NOMO-1 (cell line): Measurements from ENCODE around the gene AOAH.

Experiments
- DNase-seq, 2 experiments: peaks; one replicate each; lab custom pipeline; 2025; ENCODE audit not compliant: unreplicated experiment in 2 of 2; lab: John Stamatoyannopoulos, UW

AOAH gene

DNA sequence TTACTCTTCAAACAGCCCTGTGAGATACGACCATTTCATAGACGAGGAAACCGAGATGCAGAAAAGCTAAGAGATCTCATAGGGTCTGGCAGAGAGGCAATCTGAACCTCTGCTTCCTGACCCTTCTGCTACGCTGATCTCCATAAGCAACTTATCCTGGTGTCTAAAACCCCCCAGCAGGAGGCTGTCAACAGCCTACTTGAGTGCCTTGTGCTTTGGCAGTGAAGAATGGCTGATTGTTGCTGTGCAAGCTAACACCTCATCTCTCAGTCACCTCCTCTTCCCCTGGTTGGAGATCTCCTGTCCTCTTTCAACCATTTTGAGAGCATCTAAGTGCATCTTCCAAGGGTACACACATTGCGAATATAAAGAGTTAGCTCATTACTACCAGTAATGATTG is 86.2 kb downstream of the AOAH start:
- DNase-seq = no peak

DNA sequence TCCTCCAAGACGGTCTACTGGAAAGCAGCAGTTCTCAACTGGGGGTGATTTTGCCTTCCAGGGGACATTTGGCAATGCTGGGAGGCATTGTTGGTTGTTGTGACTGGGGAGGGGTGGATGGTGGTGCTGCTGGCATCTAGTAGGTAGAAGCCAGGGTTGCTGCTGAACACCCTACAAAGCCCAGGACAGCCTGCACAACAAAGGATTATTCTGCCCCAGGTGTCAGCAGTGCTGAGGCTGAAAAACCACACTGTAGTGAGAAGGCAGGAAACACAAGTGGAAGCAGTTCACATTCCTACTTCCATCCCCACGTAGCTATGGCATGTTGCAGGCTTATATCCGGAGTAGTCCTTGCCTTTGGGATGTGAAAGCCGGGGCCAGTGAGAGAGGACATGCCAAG is 86.9 kb downstream of the AOAH start:
- no peak for DNase-seq

DNA sequence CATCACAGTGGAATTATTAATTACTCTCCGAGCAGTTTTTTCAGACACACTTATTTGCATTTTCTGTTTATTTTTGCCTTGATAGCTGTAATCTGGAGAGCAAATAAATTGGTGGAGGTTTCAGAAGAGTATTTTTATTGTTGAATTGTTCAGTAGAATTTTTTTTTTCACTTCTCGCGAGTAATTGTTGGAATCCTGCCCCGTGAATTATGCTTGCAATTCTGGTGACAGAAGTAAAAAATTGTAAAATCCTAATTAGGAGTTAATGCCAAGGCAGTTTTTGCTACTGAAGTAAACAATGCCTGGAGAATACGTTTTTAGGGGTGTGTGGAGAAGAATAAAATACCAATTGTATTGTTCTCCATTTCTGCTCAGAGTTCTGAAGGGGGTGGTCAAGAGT is 88.2 kb downstream of the AOAH start:
- DNase-seq = no peak

DNA sequence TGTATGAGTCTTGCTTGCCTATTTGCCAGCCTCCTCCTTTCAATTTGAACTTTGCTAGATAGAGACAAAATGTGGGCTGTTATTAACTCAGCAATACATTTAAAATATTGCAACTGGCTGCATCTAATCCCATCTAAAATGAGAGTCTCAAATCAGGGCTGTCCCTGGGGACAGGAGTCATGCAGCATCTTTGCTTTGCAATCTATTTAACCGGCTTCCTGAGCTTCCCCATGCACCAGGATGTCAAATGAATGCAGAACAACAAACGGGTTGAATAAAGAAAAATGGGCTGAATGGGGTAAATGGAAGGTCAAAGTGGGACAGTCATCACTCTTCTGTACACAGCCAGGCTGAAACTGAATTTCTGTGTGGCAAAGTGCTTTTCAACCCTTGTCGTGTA is 89.2 kb downstream of the AOAH start:
- no peak for DNase-seq

DNA sequence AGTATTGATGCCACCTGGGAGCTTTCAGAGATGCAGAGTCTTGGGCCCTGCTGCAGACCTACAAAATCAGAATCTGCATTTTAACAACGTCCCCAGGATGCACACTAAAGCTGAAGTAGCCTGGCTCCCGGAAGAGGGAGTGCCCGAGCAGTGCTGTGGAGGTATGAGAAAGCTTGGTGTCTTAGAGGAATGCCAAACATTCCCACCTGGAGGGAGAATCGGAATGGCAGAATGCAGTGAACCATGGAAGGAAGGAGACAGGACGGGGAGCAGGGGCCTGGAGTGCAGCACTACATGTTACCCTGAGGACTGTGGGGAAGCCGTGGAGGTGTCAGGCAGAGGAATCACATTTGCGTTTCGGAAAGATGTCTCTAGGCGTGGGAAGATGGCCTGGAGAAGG is 90.9 kb downstream of the AOAH start:
- DNase-seq = no peak

DNA sequence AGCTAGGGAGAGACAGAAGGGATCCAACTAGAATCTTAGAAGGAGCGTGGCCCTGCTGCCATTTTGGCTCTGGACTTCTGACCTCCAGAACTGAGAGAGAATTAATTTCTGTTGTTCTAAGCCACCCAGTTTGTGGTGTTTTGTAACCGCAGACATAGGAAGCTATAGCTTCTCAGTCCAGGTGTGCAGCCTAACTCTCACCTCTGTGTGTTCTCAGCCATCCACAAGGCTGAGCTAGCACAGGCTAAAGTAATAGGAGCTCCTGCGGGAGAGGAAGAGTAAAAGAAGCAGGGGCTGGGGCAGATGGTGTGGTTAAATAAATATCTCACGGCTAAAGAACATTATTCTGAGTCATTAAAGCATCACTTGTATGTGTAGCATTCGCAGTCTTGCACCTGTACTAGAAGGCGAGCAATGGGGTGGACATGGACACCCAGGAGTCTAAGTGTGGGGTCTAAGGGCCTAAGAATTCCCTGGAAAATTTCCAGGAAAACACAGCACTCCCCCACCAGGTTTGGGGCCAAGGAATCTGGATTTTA is 94.1 kb downstream of the AOAH start:
- DNase-seq = no peak

DNA sequence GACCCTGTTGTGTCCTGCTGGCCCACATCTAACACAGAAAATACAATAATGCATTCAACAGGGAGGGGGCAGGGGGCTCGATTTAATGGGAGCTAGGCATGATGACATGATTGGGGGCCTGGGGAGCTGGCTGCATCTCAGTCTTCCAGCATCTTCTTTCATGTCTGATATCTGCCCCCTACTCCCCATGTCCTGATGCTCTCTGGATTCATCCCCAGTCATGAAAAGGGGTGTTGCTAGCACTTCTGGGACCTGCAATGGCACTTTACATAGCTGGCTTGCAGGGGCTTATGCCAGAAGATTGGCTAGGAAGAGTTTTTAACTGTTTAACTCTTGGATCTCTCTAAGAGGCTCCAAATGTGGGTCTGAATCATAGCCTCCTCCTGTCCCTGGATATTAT is 94.9 kb downstream of the AOAH start:
- no peak for DNase-seq

DNA sequence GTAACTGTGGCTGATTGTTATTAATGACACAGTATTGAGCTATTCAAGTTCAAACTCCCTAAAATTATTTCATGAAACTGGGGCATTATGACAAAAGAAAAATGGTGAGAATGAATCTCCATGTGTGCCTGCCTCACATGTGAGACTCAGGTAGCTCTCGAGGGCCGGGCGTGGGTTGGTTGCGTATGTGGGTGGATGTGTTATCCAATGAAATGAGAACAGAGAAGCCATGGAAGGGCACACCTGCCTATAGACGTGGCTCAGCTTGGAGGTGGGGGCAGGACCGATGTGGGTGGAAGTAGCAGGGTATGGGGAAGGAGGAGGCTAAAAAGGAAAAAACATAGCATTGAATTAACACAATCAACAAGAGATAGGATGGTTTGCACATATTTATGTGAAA is 96.5 kb downstream of the AOAH start:
- DNase-seq = no peak

DNA sequence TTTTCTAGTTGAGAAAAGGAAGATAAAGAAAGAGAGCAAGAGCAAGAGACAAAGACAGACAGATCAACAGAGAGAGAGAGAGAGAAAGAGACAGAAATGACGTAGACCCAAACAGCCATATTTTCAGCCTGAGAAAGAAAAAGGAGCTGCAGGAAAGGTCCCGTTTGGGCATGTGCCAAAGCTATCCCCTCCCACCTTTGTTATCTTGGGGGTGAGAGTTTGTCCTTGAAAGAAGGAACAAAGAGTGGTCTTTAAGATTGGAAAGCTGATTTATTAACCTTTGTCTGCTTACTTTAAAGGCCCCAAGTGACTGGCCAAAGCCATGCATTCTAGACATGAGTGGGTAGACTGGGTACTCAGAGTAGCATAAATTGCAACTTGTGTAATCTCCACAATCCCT is 98.2 kb downstream of the AOAH start:
- DNase-seq = no peak

DNA sequence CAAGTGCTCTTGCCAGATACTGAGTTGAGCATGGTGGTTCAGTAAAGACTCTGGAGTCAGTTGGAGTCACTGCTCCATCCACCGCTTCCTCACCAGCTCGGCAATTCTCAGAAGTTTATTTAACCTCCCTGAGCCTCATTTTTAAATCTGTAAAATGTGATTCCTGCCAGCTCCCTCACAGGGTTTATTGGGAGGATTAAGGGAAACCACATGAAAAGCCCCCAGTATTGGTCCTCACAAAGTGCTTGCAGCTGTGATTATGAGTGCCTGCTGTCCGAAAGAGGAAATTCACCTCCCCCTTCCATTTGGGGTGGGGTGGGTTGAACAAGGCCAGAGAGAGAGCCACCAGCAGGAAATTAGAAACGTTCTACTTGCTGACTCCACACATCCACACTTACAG is 99.0 kb downstream of the AOAH start:
- DNase-seq = peak in 1 of 2 experiments; percentile 2

DNA sequence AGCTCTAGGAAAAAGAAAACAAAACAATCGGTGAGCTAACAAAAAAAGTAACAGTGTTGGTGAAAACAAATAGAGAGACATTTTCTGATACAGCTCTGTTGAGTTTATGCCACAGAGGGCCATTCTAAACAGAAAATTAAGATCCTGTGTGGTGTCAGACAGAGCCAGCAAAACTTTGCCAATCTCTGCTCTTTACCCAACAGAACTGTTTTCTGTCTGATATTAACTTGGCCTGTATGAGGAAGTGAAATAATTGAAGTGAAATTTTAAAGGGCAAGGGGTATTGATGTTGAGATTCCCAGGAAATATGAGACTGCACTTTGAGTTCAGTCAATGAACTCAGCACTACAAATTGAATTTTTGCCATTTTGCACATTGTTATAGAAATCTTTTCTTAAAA is 101.0 kb downstream of the AOAH start:
- DNase-seq = peak; percentile 2 to 37

DNA sequence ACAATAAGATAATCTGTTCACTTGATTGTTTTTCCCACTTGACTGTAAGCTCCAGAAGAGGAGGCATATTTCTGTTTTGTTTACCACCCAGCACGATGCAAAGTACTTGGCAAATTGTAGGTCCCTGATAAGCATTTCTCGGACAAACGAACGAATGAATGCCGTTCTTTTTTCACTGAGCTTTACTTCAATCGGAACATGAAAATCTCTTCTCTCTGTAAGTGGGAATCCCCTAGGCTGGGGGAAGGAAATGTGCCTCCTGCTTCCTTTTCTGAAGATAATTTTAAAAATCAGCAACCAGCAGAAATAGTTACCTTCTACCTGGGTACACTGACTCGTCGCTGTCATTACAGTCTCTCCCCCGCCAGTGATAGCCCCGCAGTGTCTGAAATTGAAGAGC is 102.9 kb downstream of the AOAH start:
- DNase-seq = no peak

DNA sequence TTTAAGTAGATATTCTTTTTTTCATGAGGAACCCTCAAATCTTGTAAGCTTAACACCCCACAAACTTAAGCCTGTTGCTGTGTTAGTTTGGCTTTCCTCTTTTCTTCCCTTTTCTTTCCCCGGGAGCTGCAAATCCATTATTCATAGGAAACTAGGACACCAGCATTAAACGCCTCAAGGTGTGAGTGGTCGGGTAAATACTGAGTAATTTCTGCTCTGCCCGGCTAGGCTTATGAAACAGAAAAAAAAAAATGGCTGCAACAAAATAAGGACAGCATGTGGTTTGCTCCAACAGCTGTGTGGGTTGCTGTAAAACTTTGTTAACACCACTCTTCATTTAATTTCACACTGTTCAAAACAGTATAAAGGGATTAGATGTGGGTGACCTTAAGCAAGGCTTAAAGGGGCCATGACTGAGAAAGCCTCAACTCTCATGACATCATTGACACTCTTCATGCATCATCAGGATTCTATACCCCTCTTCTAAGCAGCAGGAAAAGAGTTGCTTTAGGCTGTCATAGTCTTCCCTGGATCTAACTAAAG is 104.1 kb downstream of the AOAH start:
- DNase-seq = no peak

DNA sequence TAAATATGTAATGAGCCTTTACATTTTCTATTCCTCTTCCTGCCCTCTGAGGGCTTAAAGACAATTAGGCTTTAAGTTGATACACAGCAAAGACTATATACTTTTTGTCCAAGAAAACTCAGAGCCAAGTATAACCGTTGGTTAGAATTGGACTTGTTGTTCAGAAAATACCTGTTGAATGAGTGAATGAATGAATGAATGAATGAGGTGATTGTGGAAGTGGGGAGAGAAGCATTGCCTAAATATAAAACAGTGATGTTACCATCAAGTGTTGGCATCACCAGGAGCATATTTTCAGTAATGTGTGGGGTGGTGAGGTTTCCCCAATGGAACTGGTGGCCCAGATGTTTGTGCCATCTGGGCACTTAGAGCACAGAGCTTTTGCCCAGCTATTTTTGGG is 106.9 kb downstream of the AOAH start:
- no peak for DNase-seq

DNA sequence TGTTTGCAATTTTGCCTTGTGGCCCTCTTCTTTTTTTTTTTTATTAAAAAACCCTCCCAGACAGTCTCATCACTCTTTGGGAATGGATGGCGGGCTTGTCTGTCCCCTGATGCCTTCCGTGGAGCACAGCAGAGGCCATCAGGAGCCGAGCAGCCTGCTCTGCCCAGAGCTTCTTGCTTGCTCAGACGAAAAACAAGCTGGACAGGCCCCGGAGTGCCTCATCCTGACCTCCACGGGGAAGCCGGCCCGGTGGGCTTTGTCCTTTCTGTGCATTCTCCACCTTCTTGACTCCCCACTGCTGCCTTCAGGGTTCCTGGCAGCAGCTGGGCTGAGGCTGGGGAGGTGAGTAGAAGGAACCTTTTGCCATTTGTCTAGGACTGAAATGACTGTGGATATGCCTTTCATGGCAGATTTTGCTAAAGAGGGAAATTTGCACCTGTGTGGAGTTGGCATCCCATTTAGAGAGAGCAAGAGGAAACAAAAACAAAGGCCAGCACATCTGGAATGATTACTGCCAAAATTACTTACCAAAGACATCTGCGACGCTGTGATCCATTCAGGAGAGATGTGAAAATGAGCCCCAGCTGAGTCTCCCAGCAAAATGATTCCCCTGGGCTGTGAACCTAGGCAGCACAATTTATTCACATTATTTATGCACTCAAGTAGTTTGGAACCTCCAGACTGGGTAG is 108.3 kb downstream of the AOAH start:
- DNase-seq = no peak

DNA sequence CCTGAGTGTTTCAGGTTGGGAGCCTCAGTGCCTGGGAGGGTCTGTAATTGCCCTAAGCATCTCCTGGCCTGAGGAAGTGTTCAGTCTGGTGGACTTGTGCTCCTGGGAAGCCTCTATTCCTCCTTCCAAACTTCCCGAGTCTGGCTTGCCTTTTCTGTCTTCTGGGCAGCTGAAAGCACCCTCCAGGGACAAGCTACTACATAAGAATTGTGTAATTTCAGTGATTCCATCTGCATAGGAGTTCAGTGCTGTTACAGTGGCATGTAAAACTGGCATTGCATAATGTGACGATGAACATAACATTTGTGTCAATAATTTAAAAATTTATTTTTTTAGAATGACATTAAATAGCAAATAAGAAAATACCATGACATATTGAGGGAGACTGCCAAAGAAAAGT is 109.3 kb downstream of the AOAH start:
- DNase-seq = no peak

DNA sequence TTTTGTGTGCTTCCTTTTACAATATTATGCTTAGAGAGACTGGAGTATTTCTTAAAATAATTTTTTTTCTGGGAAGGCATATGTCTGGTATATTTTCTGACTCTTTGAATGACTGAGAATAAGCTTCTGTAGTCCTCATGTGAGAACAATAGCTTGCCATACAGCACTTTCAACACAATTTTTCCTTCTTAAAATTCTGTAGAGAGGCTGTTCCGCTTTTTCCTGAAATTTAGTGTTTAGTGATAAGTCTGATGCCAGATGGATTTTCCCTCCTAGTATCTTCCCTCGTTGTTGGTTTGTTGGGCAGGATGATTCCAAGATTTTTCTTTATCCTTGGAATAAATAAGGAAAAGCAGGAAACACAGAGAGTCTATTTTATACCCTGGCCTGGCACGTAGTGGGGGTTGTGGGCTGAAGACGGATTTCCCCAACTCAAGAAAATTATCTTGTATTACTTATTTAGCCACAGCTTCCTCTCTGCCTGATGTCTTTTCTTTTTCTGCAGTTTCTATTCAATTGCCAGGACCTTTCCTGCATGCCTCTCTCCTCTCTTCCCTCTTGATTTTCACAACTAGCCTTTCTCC is 111.2 kb downstream of the AOAH start:
- peak; percentile 4 to 68 for DNase-seq

DNA sequence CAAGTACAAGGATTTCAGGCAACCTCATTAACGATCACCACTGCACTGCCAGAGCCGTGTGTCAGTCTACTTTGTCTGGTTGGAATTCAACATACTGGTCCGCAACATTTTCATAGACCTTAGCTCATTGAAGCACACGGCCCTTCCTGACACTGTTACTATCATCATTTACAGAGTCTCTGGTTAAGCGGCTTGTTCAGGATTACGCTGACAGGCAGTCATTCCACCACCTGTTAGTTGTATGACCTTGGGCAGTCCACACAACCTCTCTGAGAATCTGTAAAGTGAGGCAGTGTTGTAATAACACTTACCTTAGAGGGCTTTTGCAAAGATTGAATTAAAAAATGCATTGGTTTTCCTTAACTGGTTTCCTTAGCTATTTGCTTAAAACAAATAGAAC is 112.6 kb downstream of the AOAH start:
- DNase-seq = no peak

DNA sequence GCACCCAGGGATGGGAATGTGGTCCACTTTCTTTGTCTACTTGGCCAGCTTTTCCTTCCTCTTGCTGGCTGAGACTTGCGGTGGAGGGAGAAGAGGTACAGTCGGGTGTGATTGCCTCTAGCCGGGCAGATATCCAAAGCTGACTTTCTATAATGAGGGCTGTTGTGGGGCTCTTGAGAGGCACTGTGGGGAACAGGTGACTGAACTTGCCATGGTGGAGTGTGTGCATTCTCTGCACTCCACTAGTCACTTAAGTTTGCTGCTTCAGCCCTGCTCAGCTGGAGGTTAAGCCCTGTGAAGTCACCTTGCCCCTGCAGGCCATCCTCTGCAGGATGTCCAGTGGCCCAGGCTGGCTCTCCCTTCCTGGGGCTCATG is 116.6 kb downstream of the AOAH start:
- DNase-seq = no peak

DNA sequence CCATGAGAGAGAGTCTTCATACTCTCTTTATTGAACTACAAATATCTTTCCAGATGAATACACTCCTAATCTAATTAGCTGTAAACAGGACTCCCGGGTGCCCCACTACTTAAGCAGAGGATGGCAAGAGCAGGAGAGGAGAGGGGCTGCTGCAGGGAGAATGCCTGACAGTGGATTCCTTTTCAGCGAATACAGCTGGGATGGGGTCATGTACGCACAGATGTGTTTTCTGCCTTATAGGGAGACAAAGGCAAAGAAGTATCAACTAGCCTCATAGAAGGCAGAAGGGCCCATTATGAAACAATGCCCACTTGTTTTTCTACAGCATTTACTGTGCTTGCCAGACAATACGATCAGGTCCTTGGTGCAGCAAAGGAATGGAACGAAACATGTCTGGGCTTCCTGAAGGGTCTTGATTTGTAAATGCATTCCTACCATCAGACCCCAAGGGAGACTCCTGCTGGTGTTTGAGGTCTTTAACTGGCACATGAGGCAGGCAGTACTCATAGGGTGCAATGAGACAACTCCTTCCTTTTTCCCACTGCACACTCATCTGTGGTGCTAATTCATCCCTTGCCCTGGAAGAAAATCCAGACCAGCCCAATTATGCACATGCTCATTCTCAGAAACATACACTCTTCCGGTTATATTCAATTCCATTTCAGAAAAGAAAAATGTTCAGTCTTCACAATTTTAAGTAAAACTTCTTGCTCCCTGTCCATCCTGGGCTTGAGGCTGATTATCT is 117.1 kb downstream of the AOAH start:
- no peak for DNase-seq

DNA sequence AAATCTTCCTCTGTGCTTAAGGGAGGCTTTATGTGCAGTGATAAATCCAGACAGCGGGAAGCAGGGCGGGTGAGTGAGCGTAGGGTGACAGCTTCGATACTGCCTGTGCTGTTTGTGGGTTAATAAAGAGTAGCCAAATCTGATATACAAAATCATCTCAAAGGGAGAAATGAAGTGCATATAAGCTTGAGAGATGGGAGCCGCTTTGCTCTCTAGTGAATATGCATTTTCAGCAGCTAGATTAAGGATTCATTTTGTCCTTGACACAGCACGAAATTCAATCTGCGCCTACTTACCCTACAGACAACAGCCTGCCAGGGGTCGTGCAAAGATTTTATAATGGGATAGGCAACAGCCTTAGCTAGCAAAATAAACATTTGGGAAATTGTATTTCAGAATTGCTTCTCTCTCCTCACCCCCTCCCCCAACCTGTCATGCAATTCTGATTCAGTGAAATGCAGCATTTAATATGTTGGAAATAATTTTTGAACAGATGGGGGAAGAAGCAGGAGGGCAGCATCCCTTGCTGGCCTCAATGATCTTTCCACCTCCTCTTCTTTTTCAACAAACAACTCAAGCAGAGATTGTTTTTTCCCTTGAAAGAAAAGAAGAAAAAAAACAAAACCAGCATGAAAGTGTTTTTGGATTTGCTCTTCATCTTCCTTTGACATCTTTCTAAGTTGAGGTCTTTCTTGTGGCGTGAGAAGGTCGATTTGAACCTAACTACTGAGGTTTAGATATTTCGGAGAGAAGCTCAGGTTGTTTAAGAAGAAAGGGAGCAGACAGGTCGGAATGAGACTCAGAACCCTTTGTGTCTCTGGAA is 117.9 kb downstream of the AOAH start:
- DNase-seq = no peak
